ENCODE data around the gene CADM1. TPM values are rescaled to one million over a fixed set of nuclear protein-coding genes. Genes with fewer than 3 reads are reported as not detected.

Gene CADM1
- total and polyA plus RNA-seq, 8 donors, result 0.58 to 29.7 (median 5.3) TPM

- no peak for DNase-seq
- no peak overlapping the region for H3K27ac ChIP-seq
- H3K36me3 ChIP-seq, result no peaks in the 10 kb centered on the region
- intact Hi-C loops (cut with DNase I; ENCODE audit: low total_unique reads), result no loop called here
- no peaks in the 10 kb centered on the region for H3K4me1 ChIP-seq
- H3K4me3 ChIP-seq, result no peak overlapping the region
- no peak for TF ChIP-seq POLR2AphosphoS5 (IDR thresholded peaks at IDR 0.05)
- no peak for TF ChIP-seq POLR2A (IDR thresholded peaks at IDR 0.05)
- no peak for TF ChIP-seq CTCF (IDR thresholded peaks at IDR 0.05)
- TF ChIP-seq EP300 (IDR thresholded peaks at IDR 0.05), result no peak
- no peaks in the 10 kb centered on the region for H3K27me3 ChIP-seq
- WGBS, 5 donors, result 67 to 79% (median 74%) methylated on average over 3 of the region's 3 CpGs
- H3K9me3 ChIP-seq, result no peaks in the 10 kb centered on the region
Measured at GRCh38 chr11:115463606-115464005, 40.6 kb downstream of the CADM1 start.

- H3K4me3 ChIP-seq, result no peak overlapping the region
- H3K27me3 ChIP-seq, result no peaks in the 10 kb centered on the region
- intact Hi-C loops (cut with DNase I; ENCODE audit: low total_unique reads), result no loop called here
- WGBS, 5 donors, result 92 to 100% (median 95%) methylated on average over 1 of the region's 1 CpG
- H3K4me1 ChIP-seq, result no peaks in the 10 kb centered on the region
- H3K9me3 ChIP-seq, result no peaks in the 10 kb centered on the region
- no peak for DNase-seq
- no peaks in the 10 kb centered on the region for H3K36me3 ChIP-seq
- TF ChIP-seq EP300 (IDR thresholded peaks at IDR 0.05) (no peak), POLR2A (IDR thresholded peaks at IDR 0.05) (no peak), CTCF (IDR thresholded peaks at IDR 0.05) (no peak), POLR2AphosphoS5 (IDR thresholded peaks at IDR 0.05) (no peak)
- H3K27ac ChIP-seq, result no peak overlapping the region
Measured at GRCh38 chr11:115462757-115463156, 41.5 kb downstream of the CADM1 start.

DNA sequence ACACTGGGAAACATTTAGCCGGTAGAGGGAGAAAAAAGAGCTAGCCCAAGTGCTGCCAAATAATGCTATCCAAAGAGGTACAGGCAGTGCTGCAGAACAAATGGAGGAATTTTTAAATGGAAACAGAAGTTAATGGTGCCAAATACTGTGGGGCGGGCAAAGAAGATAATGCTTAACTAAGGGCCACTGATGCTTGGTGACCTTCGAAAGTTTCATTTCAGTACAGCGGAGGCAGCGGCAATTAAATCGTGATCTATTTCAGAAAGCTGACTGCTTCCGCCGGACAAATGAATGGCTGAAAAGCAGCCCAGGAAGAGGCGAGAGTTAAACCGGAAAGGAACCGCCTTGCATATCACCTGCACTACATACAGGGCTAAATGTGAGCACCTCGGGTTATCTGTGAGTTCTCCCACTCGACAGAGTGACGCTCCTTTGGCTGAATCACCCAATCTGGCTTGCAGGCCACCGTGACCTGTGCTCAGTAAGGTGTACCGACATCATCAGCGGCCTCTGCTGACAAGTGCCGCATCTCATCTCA is 42.1 kb downstream of the CADM1 start:
- no peak for TF ChIP-seq EP300 (IDR thresholded peaks at IDR 0.05)
- TF ChIP-seq CTCF (IDR thresholded peaks at IDR 0.05), result no peak
- no peak for TF ChIP-seq POLR2A (IDR thresholded peaks at IDR 0.05)
- no peak for TF ChIP-seq POLR2AphosphoS5 (IDR thresholded peaks at IDR 0.05)
- intact Hi-C loops (cut with DNase I; ENCODE audit: low total_unique reads), result no loop called here
- H3K4me3 ChIP-seq, result no peak overlapping the region
- H3K36me3 ChIP-seq, result no peaks in the 10 kb centered on the region
- no peaks in the 10 kb centered on the region for H3K4me1 ChIP-seq
- DNase-seq, result peak in 1 of 2 donors; percentile 28
- WGBS, 5 donors, result 74 to 86% (median 80%) methylated on average over 18 of the region's 18 CpGs
- no peaks in the 10 kb centered on the region for H3K9me3 ChIP-seq
- no peaks in the 10 kb centered on the region for H3K27me3 ChIP-seq
- no peak overlapping the region for H3K27ac ChIP-seq

- no peak for DNase-seq
- intact Hi-C loops (cut with DNase I; ENCODE audit: low total_unique reads), result no loop called here
- no peaks in the 10 kb centered on the region for H3K36me3 ChIP-seq
- 93 to 100% (median 98%) methylated on average over 1 of the region's 1 CpG for WGBS, 5 donors
- H3K4me1 ChIP-seq, result no peaks in the 10 kb centered on the region
- H3K27me3 ChIP-seq, result no peaks in the 10 kb centered on the region
- H3K27ac ChIP-seq, result no peak overlapping the region
- no peak overlapping the region for H3K4me3 ChIP-seq
- H3K9me3 ChIP-seq, result no peaks in the 10 kb centered on the region
- no peak for TF ChIP-seq POLR2AphosphoS5 (IDR thresholded peaks at IDR 0.05)
- TF ChIP-seq CTCF (IDR thresholded peaks at IDR 0.05), result no peak
- no peak for TF ChIP-seq POLR2A (IDR thresholded peaks at IDR 0.05)
- TF ChIP-seq EP300 (IDR thresholded peaks at IDR 0.05), result no peak
Measured at GRCh38 chr11:115460512-115460911, 43.7 kb downstream of the CADM1 start.

Data from stomach (tissue), 9 donors.